ENCODE measurements around the gene CYBRD1.
"Not testable (repeated sequence)": the region's sequence is repeated elsewhere in the genome, so short reads cannot be mapped to it uniquely, and the experiment has no call there.

The CYBRD1 gene

GRCh38 chr2:171515672-171516298, 6.5 kb upstream of the CYBRD1 start:
- DNase-seq (ENCODE audit: low read depth in 3 of 3): no peak

- no peak for DNase-seq (ENCODE audit: low read depth in 3 of 3)
Observed at GRCh38 chr2:171516793-171517192, 5.5 kb upstream of the CYBRD1 start.

- DNase-seq (ENCODE audit: low read depth in 3 of 3): no peak
Observed at GRCh38 chr2:171520471-171520870, 1.8 kb upstream of the CYBRD1 start.

- no peak for DNase-seq (ENCODE audit: low read depth in 3 of 3)
Observed at GRCh38 chr2:171521361-171522051, 768 bp upstream of the CYBRD1 start.

GRCh38 chr2:171522788-171523087, 464 bp downstream of the CYBRD1 start:
- DNase-seq (ENCODE audit: low read depth in 3 of 3): peak in 1 of 3 experiments; percentile 4

GRCh38 chr2:171523088-171524017, 1.1 kb downstream of the CYBRD1 start:
- peak in 1 of 3 experiments; percentile 13 for DNase-seq (ENCODE audit: low read depth in 3 of 3)

- DNase-seq (ENCODE audit: low read depth in 3 of 3): no peak
Observed at GRCh38 chr2:171524018-171524401, 1.7 kb downstream of the CYBRD1 start.

GRCh38 chr2:171529914-171530313, 7.6 kb downstream of the CYBRD1 start:
- DNase-seq (ENCODE audit: low read depth in 3 of 3): peak in 1 of 3 experiments; percentile 16

GRCh38 chr2:171530378-171530777, 8.1 kb downstream of the CYBRD1 start:
- DNase-seq (ENCODE audit: low read depth in 3 of 3): no peak

- DNase-seq (ENCODE audit: low read depth in 3 of 3): not testable (repeated sequence)
Observed at GRCh38 chr2:171530859-171531258, 8.6 kb downstream of the CYBRD1 start.

GRCh38 chr2:171531291-171531690, 9.0 kb downstream of the CYBRD1 start:
- DNase-seq (ENCODE audit: low read depth in 3 of 3): no peak

GRCh38 chr2:171531836-171532450, 9.7 kb downstream of the CYBRD1 start:
- DNase-seq (ENCODE audit: low read depth in 3 of 3): no peak

GRCh38 chr2:171533331-171533730, 11.1 kb downstream of the CYBRD1 start:
- DNase-seq (ENCODE audit: low read depth in 3 of 3): no peak

GRCh38 chr2:171535528-171535927, 13.3 kb downstream of the CYBRD1 start:
- not testable (repeated sequence) for DNase-seq (ENCODE audit: low read depth in 3 of 3)

- DNase-seq (ENCODE audit: low read depth in 3 of 3): no peak
Observed at GRCh38 chr2:171540437-171540836, 18.2 kb downstream of the CYBRD1 start.

- DNase-seq (ENCODE audit: low read depth in 3 of 3): peak in 1 of 3 experiments; percentile 7
Observed at GRCh38 chr2:171541202-171541887, 19.1 kb downstream of the CYBRD1 start.

- no peak for DNase-seq (ENCODE audit: low read depth in 3 of 3)
Observed at GRCh38 chr2:171545086-171545485, 22.8 kb downstream of the CYBRD1 start.

GRCh38 chr2:171547256-171547655, 25.0 kb downstream of the CYBRD1 start:
- no peak for DNase-seq (ENCODE audit: low read depth in 3 of 3)

GRCh38 chr2:171547720-171548119, 25.4 kb downstream of the CYBRD1 start:
- no peak for DNase-seq (ENCODE audit: low read depth in 3 of 3)

- DNase-seq (ENCODE audit: low read depth in 3 of 3): no peak
Observed at GRCh38 chr2:171550613-171551012, 28.3 kb downstream of the CYBRD1 start.

GRCh38 chr2:171551836-171552235, 29.6 kb downstream of the CYBRD1 start:
- no peak for DNase-seq (ENCODE audit: low read depth in 3 of 3)

- DNase-seq (ENCODE audit: low read depth in 3 of 3): no peak
Observed at GRCh38 chr2:171553236-171553635, 31.0 kb downstream of the CYBRD1 start.

Measured in stimulated activated CD4-positive, alpha-beta T cell treated with anti-CD3 and anti-CD28 coated beads, TNF-alpha, amount 100 ng/mL, for 24 hours (primary cell).